GM23338 (cell line): ENCODE measurements around the gene AMBP. TPM values are rescaled to one million over a fixed set of nuclear protein-coding genes. Genes with fewer than 3 reads are reported as not detected.

Experiments used
- ATAC-seq: fragments of 200-7000 bp; cut with Tn5 transposase; 3 replicates; pipeline ENCODE4 v1.9.1; 2020
- DNase-seq: peaks from one replicate; pipeline ENCODE4 v3.0.0-alpha.2; 2015; ENCODE audit warnings: low spot score
- H2AFZ ChIP-seq: fragments of 200-600 bp; sonication (generic); 2 replicates; pipeline ENCODE4 v1.8.0; 2016; ENCODE audit warnings: antibody characterized with exemption, mild to moderate bottlenecking, moderate library complexity
- H3F3A ChIP-seq: fragments of 200-600 bp; sonication (generic); replicated peaks from 2 replicates; pipeline ENCODE4 v1.8.0; 2017; ENCODE audit warnings: antibody characterized with exemption, mixed run types, low read depth
- H3K27ac ChIP-seq: fragments of 200-600 bp; sonication (generic); 2 replicates; pipeline ENCODE4 v1.6.1; 2016; ENCODE audit warnings: low read depth
- H3K27me3 ChIP-seq: fragments of 200-600 bp; sonication (generic); 2 replicates; pipeline ENCODE4 v1.8.0; 2016; ENCODE audit warnings: mild to moderate bottlenecking, mixed run types, moderate library complexity; ENCODE audit not compliant: insufficient read depth
- H3K36me3 ChIP-seq: fragments of 200-600 bp; sonication (generic); 2 replicates; pipeline ENCODE4 v1.8.0; 2016; ENCODE audit warnings: mild to moderate bottlenecking; ENCODE audit not compliant: insufficient read depth
- H3K4me1 ChIP-seq: fragments of 200-600 bp; sonication (generic); 2 replicates; pipeline ENCODE4 v1.8.0; 2016; ENCODE audit warnings: mild to moderate bottlenecking, moderate library complexity; ENCODE audit not compliant: insufficient read depth
- H3K4me2 ChIP-seq: fragments of 200-600 bp; sonication (generic); 2 replicates; pipeline ENCODE4 v1.7.1; 2017; ENCODE audit warnings: mixed run types
- H3K4me3 ChIP-seq: fragments of 200-600 bp; sonication (generic); 2 replicates; pipeline ENCODE4 v1.6.1; 2016; ENCODE audit warnings: mixed run types
- H3K79me2 ChIP-seq: fragments of 200-600 bp; sonication (generic); replicated peaks from 2 replicates; pipeline ENCODE4 v1.8.0; 2017; ENCODE audit warnings: mild to moderate bottlenecking; ENCODE audit not compliant: insufficient read depth
- H3K9me2 ChIP-seq: fragments of 200-600 bp; sonication (generic); 2 replicates; pipeline ENCODE4 v1.8.0; 2017; ENCODE audit not compliant: insufficient read depth
- H4K20me1 ChIP-seq: fragments of 200-600 bp; sonication (generic); replicated peaks from 2 replicates; pipeline ENCODE4 v1.8.0; 2017; ENCODE audit warnings: mild to moderate bottlenecking; ENCODE audit not compliant: insufficient read depth
- H3K27ac Mint-ChIP-seq: 2 replicates; pipeline ENCODE4 v1.8.0; 2020; ENCODE audit warnings: inconsistent platforms, mild to moderate bottlenecking, moderate library complexity, mixed read lengths
- H3K27me3 Mint-ChIP-seq: 3 replicates; pipeline ENCODE4 v1.8.0; 2022; ENCODE audit warnings: low read depth, mild to moderate bottlenecking, moderate library complexity, mixed read lengths, inconsistent platforms; ENCODE audit not compliant: insufficient read depth, poor library complexity
- H3K36me3 Mint-ChIP-seq: 3 replicates; pipeline ENCODE4 v1.8.0; 2021; ENCODE audit warnings: low read depth, mild to moderate bottlenecking, inconsistent platforms, moderate library complexity, mixed read lengths
- H3K4me1 Mint-ChIP-seq: 3 replicates; pipeline ENCODE4 v1.8.0; 2020; ENCODE audit warnings: mild to moderate bottlenecking, inconsistent platforms, mixed read lengths
- H3K4me3 Mint-ChIP-seq: 3 replicates; pipeline ENCODE4 v1.8.0; 2021; ENCODE audit warnings: moderate library complexity, mild to moderate bottlenecking, inconsistent platforms, mixed read lengths
- H3K9me3 Mint-ChIP-seq: 3 replicates; pipeline ENCODE4 v1.8.0; 2020; ENCODE audit warnings: moderate library complexity, mild to moderate bottlenecking, inconsistent platforms, mixed read lengths
- CREB1 ChIP-seq: fragments of 250-450 bp; sonication (Bioruptor Pico); IDR thresholded peaks from 2 replicates; pipeline ENCODE4 v1.5.0; 2020; ENCODE audit warnings: low read depth, mild to moderate bottlenecking, moderate library complexity
- CTCF ChIP-seq, 2 experiments: fragments of 200-600 bp in 1 of 2; sonication (generic) in 1 of 2; conservative IDR thresholded peaks; 2 replicates each; pipeline versions ENCODE4 v1.5.1 to v1.6.1; 2016 to 2017; ENCODE audit warnings: antibody characterized with exemption in 2 of 2, low read depth in 2 of 2, mild to moderate bottlenecking in 2 of 2, moderate library complexity in 1 of 2
- ETS1 ChIP-seq: IDR thresholded peaks from 2 replicates; pipeline ENCODE4 v1.6.1; 2016; ENCODE audit warnings: antibody characterized with exemption
- EZH2 ChIP-seq: fragments of 200-600 bp; sonication (generic); IDR thresholded peaks from one replicate; pipeline ENCODE4 v1.8.0; 2017; ENCODE audit warnings: antibody characterized with exemption, mild to moderate bottlenecking, low read depth; ENCODE audit not compliant: unreplicated experiment
- EZH2phosphoT487 ChIP-seq: fragments of 200-600 bp; sonication (generic); IDR thresholded peaks from one replicate; pipeline ENCODE4 v1.8.1; 2018; ENCODE audit warnings: antibody characterized with exemption; ENCODE audit not compliant: unreplicated experiment
- JUNB ChIP-seq: IDR thresholded peaks from one replicate; pipeline ENCODE4 v1.6.1; 2016; ENCODE audit warnings: antibody characterized with exemption; ENCODE audit not compliant: unreplicated experiment
- NANOG ChIP-seq: IDR thresholded peaks from 2 replicates; pipeline ENCODE4 v1.6.1; 2016; ENCODE audit warnings: antibody characterized with exemption, borderline replicate concordance
- POLR2AphosphoS5 ChIP-seq: IDR thresholded peaks from 2 replicates; pipeline ENCODE4 v1.6.1; 2016; ENCODE audit warnings: antibody characterized with exemption, low read depth
- REST ChIP-seq: IDR thresholded peaks from one replicate; pipeline ENCODE4 v1.6.1; 2018; ENCODE audit warnings: antibody characterized with exemption; ENCODE audit not compliant: unreplicated experiment
- STAT1 ChIP-seq: IDR thresholded peaks from one replicate; pipeline ENCODE4 v1.6.1; 2016; ENCODE audit warnings: antibody characterized with exemption; ENCODE audit not compliant: unreplicated experiment
- ZNF114 ChIP-seq: fragments of 250-450 bp; sonication (Bioruptor Pico); IDR thresholded peaks from 2 replicates; pipeline ENCODE4 v1.5.0; 2020; ENCODE audit warnings: mild to moderate bottlenecking, moderate library complexity
- ZNF331 ChIP-seq: fragments of 250-450 bp; sonication (Bioruptor Pico); IDR thresholded peaks from 2 replicates; pipeline ENCODE4 v1.5.0; 2020; ENCODE audit warnings: low read depth, mild to moderate bottlenecking, moderate library complexity
- ZNF462 ChIP-seq: fragments of 250-450 bp; sonication (Bioruptor Pico); IDR thresholded peaks from 2 replicates; pipeline ENCODE4 v1.5.0; 2020; ENCODE audit warnings: mild to moderate bottlenecking, moderate library complexity
- polyA plus RNA-seq: library from polyadenylated mRNA; unstranded; fragments of >200 nt; fragmentation: Nextera tagmentation; extraction: Ambion mirVana; gene quantifications from 2 replicates; pipeline ENCODE4 v1.2.1, GENCODE V29; 2016
- total RNA-seq: library from RNA; depleted of rRNA; stranded (reverse); fragments of >200 nt; shearing (Covaris generic); gene quantifications from 2 replicates; pipeline ENCODE4 v1.2.3, GENCODE V29; 2014

The AMBP gene
- total and polyA plus RNA-seq, 2 experiments from 2014 or later: 1.3 to 2.0 TPM

GRCh38 chr9:114080195-114080772 is 2.2 kb upstream of the AMBP start:
- no peak overlapping the region for H3K4me3 ChIP-seq
- H2AFZ ChIP-seq: no peak overlapping the region
- no peak for ATAC-seq

More at GRCh38 chr9:114080195-114080772, 2.2 kb upstream of the AMBP start:
- no peak overlapping the region for H3K27ac Mint-ChIP-seq
- H3K9me3 Mint-ChIP-seq: no peaks in the 10 kb centered on the region
- peaks cover 12% of the 10 kb centered on the region for H3K27me3 Mint-ChIP-seq
- H4K20me1 ChIP-seq: no peaks in the 10 kb centered on the region
- DNase-seq: no peak
- H3K4me1 Mint-ChIP-seq: peaks cover 8% of the 10 kb centered on the region; the same call in 2 of the 3 replicates
- no peaks in the 10 kb centered on the region for H3K79me2 ChIP-seq
- no peaks in the 10 kb centered on the region for H3K36me3 ChIP-seq
- H3K27me3 ChIP-seq: no peaks in the 10 kb centered on the region
- H3K4me3 Mint-ChIP-seq: no peak overlapping the region
- no peak for TF ChIP-seq CREB1 (CRISPR knock-in tag)
- TF ChIP-seq REST: no peak
- TF ChIP-seq CTCF (conservative IDR thresholded peaks at IDR 0.05; ENCODE audit: low read depth in 2 of 2): no peak
- no peak for TF ChIP-seq ZNF331
- TF ChIP-seq EZH2: no peak
- no peak for TF ChIP-seq NANOG
- TF ChIP-seq EZH2phosphoT487: no peak
- TF ChIP-seq ETS1: no peak
- TF ChIP-seq POLR2AphosphoS5: no peak
- TF ChIP-seq JUNB: no peak
- TF ChIP-seq ZNF462 (CRISPR knock-in tag): no peak
- no peak for TF ChIP-seq ZNF114 (CRISPR knock-in tag)
- TF ChIP-seq STAT1: no peak
- H3K4me1 ChIP-seq: no peaks in the 10 kb centered on the region; the same call in 1 of the 2 replicates
- H3K4me2 ChIP-seq: no peak overlapping the region
- no peak overlapping the region for H3K27ac ChIP-seq
- H3K36me3 Mint-ChIP-seq: no peaks in the 10 kb centered on the region
- no peaks in the 10 kb centered on the region for H3F3A ChIP-seq
- H3K9me2 ChIP-seq: no peaks in the 10 kb centered on the region
